ENCODE results near the gene SH3BP2. TPM values are rescaled to one million over a fixed set of nuclear protein-coding genes. Genes with fewer than 3 reads are reported as not detected.

Gene SH3BP2
- total RNA-seq, 2 experiments from 2014 or later: 10.9 to 31.6 TPM

GRCh38 chr4:2823671-2824328 is 30.9 kb downstream of the SH3BP2 start:
- DNase-seq (ENCODE audit: low spot score): no peak
- no peaks in the 10 kb centered on the region for H3K9me3 ChIP-seq (ENCODE audit: low read length)
- no peaks in the 10 kb centered on the region for H3K79me2 ChIP-seq (ENCODE audit: insufficient read depth, low read depth, low read length)
- no peak overlapping the region for H2AFZ ChIP-seq (ENCODE audit: low read length)
- POLR2A ChIA-PET: no interaction called here
- H3K27ac ChIP-seq (ENCODE audit: low read depth, low read length, poor library complexity, severe bottlenecking): no peak overlapping the region
- CTCF ChIA-PET (ENCODE audit: unreplicated experiment): no interaction called here
- BruUV-seq (replicated peaks): no TSS peak
- H3K36me3 ChIP-seq (ENCODE audit: insufficient read depth, low read length): no peaks in the 10 kb centered on the region
- intact Hi-C loops (cut with micrococcal nuclease; ENCODE audit: unreplicated experiment): no loop called here
- H4K20me1 ChIP-seq (ENCODE audit: insufficient read depth, low read length): no peaks in the 10 kb centered on the region
- no peak overlapping the region for H3K4me2 ChIP-seq (ENCODE audit: low read length)
- H3K9me2 ChIP-seq (ENCODE audit: insufficient read depth, low read length): no peaks in the 10 kb centered on the region
- no peak overlapping the region for H3K4me3 ChIP-seq (ENCODE audit: low read depth, low read length, poor library complexity, severe bottlenecking)
- H3K4me1 ChIP-seq (ENCODE audit: insufficient read depth, low read length, poor library complexity, severe bottlenecking): no peaks in the 10 kb centered on the region
- TF ChIP-seq EZH2phosphoT487 (IDR thresholded peaks at IDR 0.05; ENCODE audit: borderline replicate concordance, low read depth, low read length): no peak
- no peak for TF ChIP-seq CTCF (conservative IDR thresholded peaks at IDR 0.05; ENCODE audit: low read length)

- CTCF ChIA-PET (ENCODE audit: unreplicated experiment): no interaction called here
- TF ChIP-seq EZH2phosphoT487 (IDR thresholded peaks at IDR 0.05; ENCODE audit: borderline replicate concordance, low read depth, low read length) (no peak), CTCF (conservative IDR thresholded peaks at IDR 0.05; ENCODE audit: low read length) (no peak)
- Histone ChIP-seq H3K9me2 (ENCODE audit: insufficient read depth, low read length) (no peaks in the 10 kb centered on the region), H3K9me3 (ENCODE audit: low read length) (no peaks in the 10 kb centered on the region), H3K4me3 (ENCODE audit: low read depth, low read length, poor library complexity, severe bottlenecking) (no peak overlapping the region), H2AFZ (ENCODE audit: low read length) (no peak overlapping the region), H3K79me2 (ENCODE audit: insufficient read depth, low read depth, low read length) (no peaks in the 10 kb centered on the region), H3K27ac (ENCODE audit: low read depth, low read length, poor library complexity, severe bottlenecking) (no peak overlapping the region), H3K4me2 (ENCODE audit: low read length) (no peak overlapping the region), H3K4me1 (ENCODE audit: insufficient read depth, low read length, poor library complexity, severe bottlenecking) (no peaks in the 10 kb centered on the region), H3K36me3 (ENCODE audit: insufficient read depth, low read length) (no peaks in the 10 kb centered on the region), H4K20me1 (ENCODE audit: insufficient read depth, low read length) (no peaks in the 10 kb centered on the region)
- DNase-seq (ENCODE audit: low spot score): no peak
- intact Hi-C loops (cut with micrococcal nuclease; ENCODE audit: unreplicated experiment): no loop called here
- POLR2A ChIA-PET: no interaction called here
- BruUV-seq (replicated peaks): no TSS peak
Measured at GRCh38 chr4:2824329-2824835, 31.5 kb downstream of the SH3BP2 start.

- BruUV-seq (replicated peaks): no TSS peak
- no peak overlapping the region for H2AFZ ChIP-seq (ENCODE audit: low read length)
- no peaks in the 10 kb centered on the region for H3K4me1 ChIP-seq (ENCODE audit: insufficient read depth, low read length, poor library complexity, severe bottlenecking)
- no peaks in the 10 kb centered on the region for H3K9me2 ChIP-seq (ENCODE audit: insufficient read depth, low read length)
- CTCF ChIA-PET (ENCODE audit: unreplicated experiment): no interaction called here
- no peak overlapping the region for H3K4me3 ChIP-seq (ENCODE audit: low read depth, low read length, poor library complexity, severe bottlenecking)
- H3K4me2 ChIP-seq (ENCODE audit: low read length): no peak overlapping the region
- TF ChIP-seq EZH2phosphoT487 (IDR thresholded peaks at IDR 0.05; ENCODE audit: borderline replicate concordance, low read depth, low read length) (no peak), CTCF (conservative IDR thresholded peaks at IDR 0.05; ENCODE audit: low read length) (no peak)
- no peak overlapping the region for H3K27ac ChIP-seq (ENCODE audit: low read depth, low read length, poor library complexity, severe bottlenecking)
- POLR2A ChIA-PET: no interaction called here
- no peaks in the 10 kb centered on the region for H3K36me3 ChIP-seq (ENCODE audit: insufficient read depth, low read length)
- no peaks in the 10 kb centered on the region for H3K9me3 ChIP-seq (ENCODE audit: low read length)
- no peak for DNase-seq (ENCODE audit: low spot score)
- intact Hi-C loops (cut with micrococcal nuclease; ENCODE audit: unreplicated experiment): no loop called here
- no peaks in the 10 kb centered on the region for H4K20me1 ChIP-seq (ENCODE audit: insufficient read depth, low read length)
- no peaks in the 10 kb centered on the region for H3K79me2 ChIP-seq (ENCODE audit: insufficient read depth, low read depth, low read length)
Measured at GRCh38 chr4:2824836-2825381, 32.0 kb downstream of the SH3BP2 start.

Data from OCI-LY7 (cell line).